ENCODE measurements around the gene COL4A1.
"Not testable (repeated sequence)": the region's sequence is repeated elsewhere in the genome, so short reads cannot be mapped to it uniquely, and the experiment has no call there.

GRCh38 chr13:110321573-110321972 lies 14.6 kb upstream of the COL4A1 start:
- not testable (repeated sequence) for TF ChIP-seq EZH2phosphoT487 (IDR thresholded peaks at IDR 0.05; ENCODE audit: insufficient read depth, low read depth); EZH2 (IDR thresholded peaks at IDR 0.05; ENCODE audit: insufficient read depth, poor library complexity, severe bottlenecking)

Data from GM23248 (cell line).